ENCODE results near the gene CHD1. TPM values are rescaled to one million over a fixed set of nuclear protein-coding genes. Genes with fewer than 3 reads are reported as not detected.
"Not testable (repeated sequence)": the region's sequence is repeated elsewhere in the genome, so short reads cannot be mapped to it uniquely, and the experiment has no call there.

CHD1 gene
- total RNA-seq: 65.8 and 91.1 TPM in 2 replicates

DNA sequence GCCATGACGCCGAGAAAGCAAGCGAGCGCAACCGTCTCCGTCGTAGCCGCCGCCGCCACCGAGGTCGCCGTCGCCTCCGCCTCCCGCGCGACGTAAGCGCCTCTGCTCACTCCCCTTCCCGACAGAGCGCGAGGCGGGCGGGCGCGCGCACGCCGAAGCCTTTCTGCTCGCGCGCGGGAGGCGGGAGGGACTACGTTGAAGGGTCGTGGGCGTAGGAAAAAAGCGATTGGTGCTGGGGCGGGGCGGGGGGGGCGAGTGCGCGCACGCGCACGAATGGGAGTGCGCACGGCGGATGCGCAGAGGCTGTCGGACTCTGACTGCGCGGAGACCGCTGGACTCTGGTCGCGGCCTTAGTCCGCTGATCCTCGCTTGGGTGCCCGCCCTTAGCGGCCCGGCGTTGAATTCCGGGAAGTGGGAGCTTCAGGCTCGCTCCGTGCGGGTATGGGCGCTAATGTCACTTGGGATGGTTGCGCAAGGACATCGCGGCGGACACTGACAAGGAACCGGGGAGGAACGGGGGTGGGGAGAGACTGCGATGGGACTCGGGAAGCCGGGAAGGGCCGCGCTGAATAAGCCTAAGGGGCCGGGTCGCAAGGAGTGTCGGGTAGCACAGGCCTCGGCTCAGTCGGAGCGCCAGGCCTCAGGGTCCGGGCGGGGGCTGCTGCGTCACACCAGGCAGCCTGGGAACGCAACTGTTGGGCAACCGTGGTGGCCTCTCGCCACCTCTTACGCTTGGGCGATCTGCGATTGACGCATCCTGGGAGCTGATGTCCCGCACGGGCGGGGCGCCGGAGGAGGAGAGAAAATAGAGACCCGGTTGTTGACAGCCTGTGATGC, at the start of gene CHD1:
Gene CHD1 (minus strand): TSS at position 135 of the 837 bp plus-strand sequence. CDS start 2,621 bp downstream, outside the sequence.
- peak; percentile 96 for DNase-seq (ENCODE audit: low read depth)

- DNase-seq (ENCODE audit: low read depth): no peak
These were observed 49.7 kb upstream of the CHD1 start for GRCh38 chr5:98978528-98978927.

DNA sequence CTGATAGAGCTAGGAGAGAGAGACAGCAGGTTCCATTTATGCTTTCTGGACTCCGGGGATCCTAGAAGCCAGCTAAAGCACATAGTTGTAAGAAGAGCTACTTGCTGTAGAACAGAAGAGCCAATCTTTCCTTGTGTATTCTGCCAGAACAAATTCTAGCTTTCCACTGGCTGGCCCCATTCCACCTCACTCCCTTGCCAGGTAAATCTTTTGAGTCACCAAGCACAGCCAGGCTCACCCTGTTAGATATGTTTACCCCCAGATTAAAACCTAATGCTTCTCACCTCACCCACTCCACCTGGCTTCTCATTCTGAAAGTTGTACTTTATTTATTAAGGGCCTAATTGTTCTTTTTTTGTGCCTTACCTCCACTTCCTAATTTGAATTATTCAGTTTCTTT, 48.9 kb upstream of the CHD1 start:
- no peak for DNase-seq (ENCODE audit: low read depth)

DNA sequence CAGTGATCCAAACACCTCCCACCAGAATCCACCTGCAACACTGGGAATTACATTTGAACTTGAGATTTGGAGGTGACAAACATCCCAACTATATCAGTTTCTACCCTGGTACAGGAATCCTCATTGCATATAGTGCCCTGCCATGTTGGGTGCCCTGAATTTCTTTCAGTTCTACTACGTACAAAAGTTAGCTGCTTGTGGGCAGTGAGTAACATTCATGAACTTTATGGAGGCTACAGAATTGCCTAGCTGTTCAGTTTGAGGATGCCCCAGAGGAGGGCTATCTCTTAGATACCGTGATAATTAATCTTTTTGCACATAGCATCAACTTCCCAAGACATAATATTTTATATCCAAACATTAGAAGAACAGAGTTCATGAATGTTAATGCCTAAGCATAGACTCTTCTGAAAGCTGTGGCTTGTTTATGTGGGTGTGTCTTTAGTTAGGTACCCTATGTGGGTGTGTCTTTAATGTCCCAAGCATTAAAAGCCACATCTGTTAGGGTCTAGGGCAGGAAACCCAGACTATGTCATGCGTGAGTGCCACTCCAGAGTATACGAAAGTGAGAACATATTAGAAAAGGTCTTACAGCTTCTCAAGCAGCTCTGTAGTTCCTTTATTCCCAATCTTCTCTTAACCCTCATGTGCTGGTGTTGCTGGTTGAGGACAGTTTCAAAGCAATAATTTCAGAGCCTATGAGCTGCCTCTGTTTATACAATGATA, 47.0 kb upstream of the CHD1 start:
- DNase-seq (ENCODE audit: low read depth): no peak

DNA sequence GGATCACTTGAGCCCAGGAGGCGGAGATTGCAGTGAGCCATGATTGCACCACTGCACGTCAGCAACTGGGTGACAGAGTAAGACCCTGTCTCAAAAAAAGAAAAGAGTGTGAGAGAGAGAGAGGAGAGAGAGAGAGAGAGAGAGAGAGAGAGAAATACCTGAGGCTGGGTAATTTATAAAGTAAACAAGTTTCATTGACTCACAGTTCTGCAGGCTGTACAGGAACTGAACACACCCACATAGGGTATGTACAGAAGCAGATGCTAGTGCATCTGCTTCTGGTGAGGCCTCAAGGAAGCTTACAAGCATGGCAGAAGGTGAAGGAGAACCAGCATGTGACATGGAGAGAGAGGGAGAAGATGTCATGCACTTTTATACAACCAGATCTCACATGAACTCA, 46.4 kb upstream of the CHD1 start:
- DNase-seq (ENCODE audit: low read depth): peak; percentile 59

- no peak for DNase-seq (ENCODE audit: low read depth)
These were observed 40.6 kb upstream of the CHD1 start for GRCh38 chr5:98969400-98969799.

DNA sequence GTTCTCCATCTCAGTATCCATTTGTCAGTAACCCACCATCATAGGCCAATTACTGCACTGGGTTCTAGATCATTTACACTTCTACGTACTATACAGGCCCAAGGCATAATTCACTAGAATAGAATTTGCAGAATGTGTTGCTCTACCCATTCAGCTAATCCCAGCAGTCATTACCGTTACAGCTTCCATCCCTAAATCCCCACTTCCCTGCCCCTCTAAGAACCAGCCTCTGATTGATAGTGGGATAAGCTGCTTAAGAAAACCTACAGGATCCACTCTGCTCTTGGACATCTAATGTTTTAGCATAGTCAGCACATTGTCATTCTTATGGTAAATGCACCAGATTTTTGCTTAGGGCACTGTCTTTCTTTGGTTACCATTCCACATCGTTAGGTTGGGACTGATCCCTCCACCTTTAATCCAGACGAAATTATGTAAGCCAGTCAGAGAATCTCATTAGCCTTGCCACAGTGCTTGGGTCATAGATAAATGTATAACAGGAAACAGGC, 39.3 kb upstream of the CHD1 start:
- DNase-seq (ENCODE audit: low read depth): no peak

GRCh38 chr5:98965226-98965625, 36.4 kb upstream of the CHD1 start:
- DNase-seq (ENCODE audit: low read depth): no peak

GRCh38 chr5:98964621-98965020, 35.8 kb upstream of the CHD1 start:
- DNase-seq (ENCODE audit: low read depth): no peak

DNA sequence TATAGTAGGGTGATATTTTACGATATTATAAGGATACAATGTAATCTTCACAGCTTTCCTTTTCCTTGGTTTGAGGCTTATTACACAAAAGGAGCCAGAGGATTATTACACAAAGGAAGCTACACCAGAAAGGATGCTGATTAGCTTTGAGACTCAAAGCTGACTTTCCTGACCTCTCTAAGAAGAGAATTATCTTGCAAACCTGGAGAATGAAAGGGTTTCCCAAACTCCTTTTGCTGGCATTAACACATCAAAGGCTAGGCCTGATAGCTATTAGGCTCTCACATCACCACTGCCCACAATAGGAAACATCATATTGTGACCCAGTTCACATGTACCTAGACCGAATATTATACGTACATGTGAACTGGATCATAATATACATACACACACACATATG, 34.2 kb upstream of the CHD1 start:
- no peak for DNase-seq (ENCODE audit: low read depth)

GRCh38 chr5:98962587-98962986, 33.8 kb upstream of the CHD1 start:
- DNase-seq (ENCODE audit: low read depth): no peak

DNA sequence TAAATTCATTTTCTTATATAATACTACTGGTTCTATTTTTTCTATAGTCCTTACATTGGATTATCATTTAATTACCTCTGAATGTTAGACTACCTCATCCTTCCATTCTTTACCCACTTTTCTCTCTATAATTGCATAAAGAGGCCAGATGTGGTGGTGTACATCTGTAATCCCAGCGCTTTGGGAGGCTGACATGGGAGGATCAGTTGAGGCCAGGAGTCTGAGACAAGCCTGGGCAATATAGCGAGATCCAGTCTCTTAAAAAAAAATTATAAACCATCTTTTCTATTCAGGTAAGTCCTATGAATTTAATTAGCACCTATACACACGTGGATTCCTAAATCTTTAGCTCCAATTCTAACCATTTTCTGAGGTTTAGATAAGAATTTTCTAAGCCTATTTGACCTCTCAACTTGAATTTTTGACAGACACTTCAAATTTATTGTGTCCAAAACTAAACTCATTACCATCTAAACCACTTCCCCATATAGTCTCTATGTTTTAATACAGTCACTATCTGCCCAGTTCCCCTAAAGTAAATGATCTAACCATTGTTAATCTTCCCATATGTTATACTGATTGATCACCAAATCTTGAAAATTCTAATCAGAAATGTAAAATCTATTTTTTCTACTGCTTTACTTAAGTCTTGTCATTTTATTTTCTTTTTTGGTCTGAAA, 33.0 kb upstream of the CHD1 start:
- DNase-seq (ENCODE audit: low read depth): no peak

GRCh38 chr5:98957307-98957706, 28.5 kb upstream of the CHD1 start:
- DNase-seq (ENCODE audit: low read depth): no peak

GRCh38 chr5:98955888-98956287, 27.1 kb upstream of the CHD1 start:
- DNase-seq (ENCODE audit: low read depth): not testable (repeated sequence)

DNA sequence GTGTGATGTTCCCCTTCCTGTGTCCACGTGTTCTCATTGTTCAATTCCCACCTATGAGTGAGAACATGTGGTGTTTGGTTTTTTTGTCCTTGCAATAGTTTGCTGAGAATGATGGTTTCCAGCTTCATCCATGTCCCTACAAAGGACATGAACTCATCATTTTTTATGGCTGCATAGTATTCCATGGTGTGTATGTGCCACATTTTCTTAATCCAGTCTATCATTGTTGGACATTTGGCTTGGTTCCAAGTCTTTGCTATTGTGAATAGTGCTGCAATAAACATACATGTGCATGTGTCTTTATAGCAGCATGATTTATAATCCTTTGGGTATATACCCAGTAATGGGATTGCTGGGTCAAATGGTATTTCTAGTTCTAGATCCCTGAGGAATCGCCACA, 26.7 kb upstream of the CHD1 start:
- DNase-seq (ENCODE audit: low read depth): not testable (repeated sequence)

DNA sequence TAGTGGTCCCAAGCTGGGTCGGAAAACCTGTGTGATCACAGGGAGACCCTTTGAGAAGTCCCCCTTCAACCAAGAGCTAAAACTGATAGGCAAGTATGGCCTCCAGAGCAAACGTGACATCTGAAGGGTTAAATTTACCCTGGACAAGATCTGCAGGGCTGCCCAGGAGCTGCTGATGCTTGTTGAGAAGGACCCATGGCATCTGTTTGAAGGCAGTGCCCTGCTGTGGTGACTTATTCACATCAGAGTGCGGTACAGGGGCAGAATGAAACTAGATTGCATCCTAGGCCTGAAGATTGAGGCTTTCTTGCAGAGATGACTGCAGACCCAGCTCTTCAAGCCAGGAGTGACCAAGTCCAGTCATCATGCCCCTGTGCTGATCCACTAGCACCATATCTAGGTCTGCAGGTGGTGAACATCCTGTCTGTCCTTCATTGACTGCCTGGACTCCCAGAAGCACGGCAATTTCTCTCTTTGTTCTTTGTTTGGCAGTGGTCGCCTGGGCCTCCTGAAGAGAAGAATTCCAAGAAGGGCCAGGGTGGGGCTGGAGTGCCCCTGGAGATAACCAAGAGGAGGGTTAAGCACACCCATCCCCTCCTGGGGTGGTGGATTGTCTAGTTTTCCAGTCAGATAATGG, 25.7 kb upstream of the CHD1 start:
- DNase-seq (ENCODE audit: low read depth): no peak

DNA sequence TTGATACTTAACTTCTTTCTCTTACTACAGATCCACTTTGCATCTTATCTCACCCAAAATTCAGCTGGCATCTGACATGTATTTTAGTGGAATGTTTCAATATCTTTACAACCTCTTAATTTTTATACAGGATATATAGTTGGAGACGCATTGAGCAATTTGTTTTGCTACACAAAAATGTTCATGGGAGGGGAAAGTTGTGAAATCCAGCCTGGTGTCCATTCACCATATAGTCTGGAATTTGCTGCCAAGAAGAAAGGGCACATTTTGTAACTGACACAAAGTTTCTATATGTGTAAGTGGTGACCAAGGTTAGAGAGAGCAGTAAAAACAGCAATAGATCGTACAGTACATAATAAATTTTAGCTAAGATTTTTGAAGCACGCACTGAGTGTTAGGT, 14.0 kb upstream of the CHD1 start:
- DNase-seq (ENCODE audit: low read depth): no peak

DNA sequence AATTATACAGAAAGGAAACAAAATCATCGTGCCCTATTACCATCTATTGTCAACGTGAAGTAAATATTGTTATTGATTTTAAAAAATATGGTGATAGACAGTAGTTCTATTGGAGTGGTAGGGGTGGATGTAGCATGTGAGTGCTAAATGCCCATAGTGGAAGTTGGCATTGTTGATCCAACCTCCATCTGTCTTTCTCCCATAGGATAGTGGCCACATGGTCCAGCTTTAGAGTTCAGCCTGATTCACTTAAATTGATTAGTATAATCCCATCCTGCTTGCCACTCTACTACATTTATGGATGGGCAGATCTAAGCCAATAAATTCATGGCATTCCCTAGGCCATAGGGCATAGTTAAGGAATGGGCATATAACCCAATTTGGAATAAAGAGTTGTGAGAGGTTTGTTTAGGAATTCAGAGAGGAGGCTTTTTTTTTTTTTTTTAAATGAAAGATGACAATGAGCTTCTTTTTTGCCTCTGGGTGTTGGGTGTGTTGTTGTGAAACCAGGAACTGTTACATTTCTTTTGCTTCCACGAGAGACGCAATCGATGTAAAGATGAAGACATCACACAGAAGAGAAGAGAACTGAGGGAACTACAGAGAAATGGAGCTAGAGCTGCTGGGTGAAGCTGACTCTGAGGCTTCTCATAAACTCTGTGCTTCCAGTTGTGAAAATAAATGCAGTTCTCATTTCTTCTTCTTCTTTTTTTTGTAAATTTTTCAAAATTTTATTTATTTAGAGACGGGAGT, 12.5 kb upstream of the CHD1 start:
- DNase-seq (ENCODE audit: low read depth): no peak

- no peak for DNase-seq (ENCODE audit: low read depth)
These were observed 11.8 kb upstream of the CHD1 start for GRCh38 chr5:98940581-98940980.

GRCh38 chr5:98938464-98938863, 9.7 kb upstream of the CHD1 start:
- peak; percentile 78 for DNase-seq (ENCODE audit: low read depth)
